NT2/D1 (cell line): Measurements from ENCODE around the gene UNC93A.

Experiments used
- DNase-seq: peaks from one replicate; pipeline ENCODE4 v3.0.0-alpha.2; 2011; ENCODE audit warnings: low read depth, low spot score
- H3K27me3 ChIP-seq: 2 replicates; pipeline ENCODE4 v1.6.0; 2011; ENCODE audit warnings: mild to moderate bottlenecking; ENCODE audit not compliant: insufficient read length, insufficient read depth
- H3K36me3 ChIP-seq: 2 replicates; pipeline ENCODE4 v1.6.1; 2011; ENCODE audit warnings: mild to moderate bottlenecking, low read length, mixed read lengths; ENCODE audit not compliant: insufficient read depth, insufficient read length
- H3K4me1 ChIP-seq: 2 replicates; pipeline ENCODE4 v1.5.1; 2011; ENCODE audit not compliant: insufficient read depth, insufficient read length
- H3K4me3 ChIP-seq: 2 replicates; pipeline ENCODE4 v1.5.1; 2011; ENCODE audit warnings: low read depth; ENCODE audit not compliant: insufficient read length
- H3K9ac ChIP-seq: 2 replicates; pipeline ENCODE4 v1.6.0; 2011; ENCODE audit warnings: low read depth; ENCODE audit not compliant: insufficient read length
- H3K9me3 ChIP-seq: 2 replicates; pipeline ENCODE4 v1.5.1; 2011; ENCODE audit warnings: mild to moderate bottlenecking, low read length; ENCODE audit not compliant: insufficient read depth
- SUZ12 ChIP-seq: IDR thresholded peaks from 2 replicates; pipeline ENCODE4 v1.6.1; 2011; ENCODE audit not compliant: insufficient read length, insufficient read depth; ENCODE audit errors: extremely low read depth
- YY1 ChIP-seq: IDR thresholded peaks from 2 replicates; pipeline ENCODE4 v1.6.1; 2011; ENCODE audit not compliant: insufficient read length, insufficient read depth
- ZNF274 ChIP-seq: IDR thresholded peaks from 2 replicates; pipeline ENCODE4 v1.6.1; 2011; ENCODE audit warnings: mild to moderate bottlenecking, low read depth, low read length

Gene UNC93A

DNA sequence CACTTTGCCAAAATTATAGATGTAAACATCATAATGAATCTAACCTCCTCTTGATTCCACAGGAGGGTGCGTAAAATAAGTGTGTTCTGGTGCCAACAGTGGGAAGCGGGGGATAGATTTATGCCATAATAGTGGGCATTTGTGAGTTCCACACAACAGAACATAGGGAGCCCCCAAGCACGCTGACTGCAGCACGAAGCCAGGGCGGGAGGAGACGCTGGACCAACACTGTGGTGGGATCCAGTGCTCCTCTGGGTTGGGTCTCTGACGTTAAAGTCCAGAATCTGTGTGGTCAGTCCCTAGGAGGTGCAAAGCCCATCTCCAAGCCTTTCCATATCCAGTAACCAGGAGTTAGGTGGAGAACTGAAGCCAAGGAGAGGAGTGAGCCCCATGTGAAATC is 32.0 kb downstream of the UNC93A start:
- H3K36me3 ChIP-seq: no peaks in the 10 kb centered on the region
- H3K9ac ChIP-seq: no peak overlapping the region
- H3K9me3 ChIP-seq: peaks cover 9% of the 10 kb centered on the region; the same call in 1 of the 2 replicates
- H3K27me3 ChIP-seq: no peaks in the 10 kb centered on the region
- TF ChIP-seq YY1 (no peak), SUZ12 (no peak), ZNF274 (no peak)
- H3K4me3 ChIP-seq: no peak overlapping the region
- DNase-seq: no peak
- no peaks in the 10 kb centered on the region for H3K4me1 ChIP-seq

DNA sequence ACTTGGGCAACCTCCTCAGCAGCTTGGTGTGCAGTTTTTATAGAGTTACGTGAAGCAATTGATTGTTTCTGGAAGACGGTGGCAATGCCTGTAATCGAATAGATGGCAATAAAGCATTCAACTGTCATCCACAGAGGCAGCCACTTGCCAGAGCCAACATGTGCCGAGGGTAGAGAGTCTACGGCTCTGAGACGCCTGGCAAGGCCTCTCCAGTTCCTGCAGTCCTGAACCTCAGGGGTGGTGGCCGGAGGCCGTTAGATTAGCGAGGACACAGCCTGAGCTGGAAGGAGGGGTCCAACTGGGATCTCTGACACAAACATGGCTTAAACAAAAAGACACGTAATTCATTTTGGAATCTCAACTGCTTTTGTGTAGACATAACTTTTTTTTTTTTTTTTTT is 33.0 kb downstream of the UNC93A start:
- H3K9ac ChIP-seq: no peak overlapping the region
- peaks cover 9% of the 10 kb centered on the region; the same call in 1 of the 2 replicates for H3K9me3 ChIP-seq
- H3K27me3 ChIP-seq: no peaks in the 10 kb centered on the region
- no peak overlapping the region for H3K4me3 ChIP-seq
- H3K36me3 ChIP-seq: no peaks in the 10 kb centered on the region
- H3K4me1 ChIP-seq: no peaks in the 10 kb centered on the region
- no peak for DNase-seq
- TF ChIP-seq SUZ12 (no peak), YY1 (no peak), ZNF274 (no peak)

DNA sequence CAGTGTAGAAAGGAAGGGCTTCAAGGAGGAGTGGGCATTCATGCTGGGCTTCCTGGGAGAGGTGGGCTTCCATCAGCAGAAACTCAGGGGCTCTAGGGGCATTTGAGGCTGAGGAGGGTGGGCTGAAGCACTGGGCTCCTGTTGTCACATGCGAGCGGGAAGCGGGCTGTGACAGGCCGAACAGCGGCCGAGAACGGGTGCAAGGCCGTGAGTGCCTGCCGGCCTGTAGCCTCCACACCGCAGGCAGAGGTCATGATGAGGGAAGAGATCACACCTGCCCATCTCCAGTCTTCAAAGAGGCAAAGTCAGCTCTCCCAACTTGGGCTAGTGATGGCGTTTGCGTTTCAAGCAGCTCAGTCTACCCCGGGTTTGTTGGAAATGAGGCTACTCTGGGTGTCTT is 34.7 kb downstream of the UNC93A start:
- H3K4me3 ChIP-seq: no peak overlapping the region
- TF ChIP-seq SUZ12: no peak
- TF ChIP-seq ZNF274: no peak
- H3K27me3 ChIP-seq: no peaks in the 10 kb centered on the region
- DNase-seq: no peak
- H3K4me1 ChIP-seq: no peaks in the 10 kb centered on the region
- no peaks in the 10 kb centered on the region for H3K36me3 ChIP-seq
- H3K9me3 ChIP-seq: peaks cover 9% of the 10 kb centered on the region; the same call in 1 of the 2 replicates
- H3K9ac ChIP-seq: no peak overlapping the region

DNA sequence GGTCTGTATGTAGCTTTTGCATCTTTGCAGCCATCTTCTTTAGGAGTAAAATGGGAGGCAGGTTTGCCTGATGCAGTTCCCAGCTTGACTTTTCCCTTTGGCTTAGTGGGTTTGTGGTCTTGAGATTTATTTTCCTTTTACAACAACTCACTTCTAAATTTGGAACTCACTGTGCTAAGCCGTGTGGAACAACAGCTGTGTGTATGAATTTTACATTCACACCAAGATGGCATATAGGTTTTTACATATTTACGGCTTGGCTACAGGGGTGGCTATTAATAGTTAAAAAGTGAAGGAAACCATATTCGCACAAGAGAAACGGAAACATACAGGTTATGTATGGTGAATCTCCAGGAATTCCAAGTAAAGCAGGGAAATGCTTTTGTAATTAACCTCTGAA is 36.3 kb downstream of the UNC93A start:
- Histone ChIP-seq H3K9ac (no peak overlapping the region), H3K9me3 (peaks cover 9% of the 10 kb centered on the region; the same call in 1 of the 2 replicates), H3K4me3 (no peak overlapping the region), H3K27me3 (no peaks in the 10 kb centered on the region), H3K36me3 (no peaks in the 10 kb centered on the region), H3K4me1 (no peaks in the 10 kb centered on the region)
- no peak for DNase-seq
- TF ChIP-seq ZNF274 (no peak), YY1 (no peak), SUZ12 (no peak)

DNA sequence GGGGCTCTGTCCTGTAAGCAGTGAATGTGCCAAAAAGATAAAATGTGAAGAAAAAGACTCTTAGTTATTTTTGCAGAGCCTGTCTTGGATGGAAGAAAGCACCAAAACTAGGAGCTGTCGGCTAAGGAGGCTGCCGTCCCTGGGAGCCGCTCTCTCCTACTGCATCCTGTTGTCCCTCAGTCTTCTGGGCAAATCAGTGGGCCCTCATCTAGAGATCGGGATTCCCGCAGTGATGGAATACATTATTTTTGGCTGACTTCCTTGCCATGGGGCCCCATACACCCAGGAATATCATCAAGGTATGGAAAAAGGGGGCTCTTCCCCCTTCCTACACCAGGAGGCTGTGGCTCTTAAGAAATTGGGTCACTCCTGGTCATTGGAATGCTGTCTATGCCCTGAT is 37.0 kb downstream of the UNC93A start:
- TF ChIP-seq SUZ12: no peak
- TF ChIP-seq YY1: no peak
- no peak overlapping the region for H3K9ac ChIP-seq
- no peaks in the 10 kb centered on the region for H3K36me3 ChIP-seq
- no peaks in the 10 kb centered on the region for H3K27me3 ChIP-seq
- DNase-seq: no peak
- H3K4me1 ChIP-seq: no peaks in the 10 kb centered on the region
- H3K9me3 ChIP-seq: peaks cover 9% of the 10 kb centered on the region; the same call in 1 of the 2 replicates
- H3K4me3 ChIP-seq: no peak overlapping the region

DNA sequence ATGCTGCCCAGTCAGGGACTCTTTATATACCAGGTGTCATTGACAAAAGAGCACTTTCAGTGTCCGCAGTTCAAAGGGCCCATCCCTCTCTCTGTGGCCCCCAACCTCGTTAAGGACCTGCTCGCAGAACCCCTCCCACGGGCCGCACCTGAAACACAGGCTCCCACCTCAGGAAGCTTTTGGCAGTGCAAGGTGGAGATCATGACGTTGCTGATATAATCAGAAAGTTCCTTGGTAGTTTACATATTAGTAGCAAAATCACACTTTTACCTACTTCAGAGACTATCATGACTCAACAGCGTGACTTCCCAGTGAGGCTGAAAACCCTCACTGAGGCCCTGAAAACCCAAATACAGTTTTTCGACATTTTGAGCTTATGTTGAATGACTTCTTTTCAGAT is 37.9 kb downstream of the UNC93A start:
- H3K27me3 ChIP-seq: no peaks in the 10 kb centered on the region
- TF ChIP-seq SUZ12 (no peak), YY1 (no peak), ZNF274 (no peak)
- H3K9ac ChIP-seq: no peak overlapping the region

DNA sequence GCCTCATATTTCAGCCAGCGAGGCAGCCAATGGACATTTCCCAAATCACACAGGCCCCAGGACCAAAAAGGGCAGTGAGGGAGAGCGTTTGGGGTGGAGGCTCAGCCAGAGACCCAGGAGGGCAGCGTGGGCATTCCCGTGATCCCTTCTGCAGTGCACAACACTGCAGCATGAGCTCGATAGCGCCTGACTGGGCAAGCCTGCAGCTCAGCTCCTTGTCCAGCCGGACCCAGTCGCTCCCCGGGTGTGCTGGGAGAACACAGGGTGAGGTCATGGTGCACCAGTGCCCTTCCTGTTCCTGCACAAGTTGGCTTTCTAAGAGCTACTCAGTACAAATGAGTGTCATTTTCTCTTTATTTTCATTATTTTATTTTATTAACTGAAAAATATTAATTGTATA is 39.6 kb downstream of the UNC93A start:
- TF ChIP-seq YY1 (no peak), SUZ12 (no peak), ZNF274 (no peak)
- Histone ChIP-seq H3K4me1 (no peaks in the 10 kb centered on the region), H3K4me3 (no peak overlapping the region), H3K9me3 (peaks cover 9% of the 10 kb centered on the region; the same call in 1 of the 2 replicates), H3K9ac (no peak overlapping the region), H3K27me3 (no peaks in the 10 kb centered on the region), H3K36me3 (no peaks in the 10 kb centered on the region)
- DNase-seq: no peak

More for the DNA sequence above, 37.9 kb downstream of the UNC93A start:
- Histone ChIP-seq H3K36me3 (no peaks in the 10 kb centered on the region), H3K9me3 (peaks cover 9% of the 10 kb centered on the region; the same call in 1 of the 2 replicates), H3K4me1 (no peaks in the 10 kb centered on the region), H3K4me3 (no peak overlapping the region)
- DNase-seq: no peak

DNA sequence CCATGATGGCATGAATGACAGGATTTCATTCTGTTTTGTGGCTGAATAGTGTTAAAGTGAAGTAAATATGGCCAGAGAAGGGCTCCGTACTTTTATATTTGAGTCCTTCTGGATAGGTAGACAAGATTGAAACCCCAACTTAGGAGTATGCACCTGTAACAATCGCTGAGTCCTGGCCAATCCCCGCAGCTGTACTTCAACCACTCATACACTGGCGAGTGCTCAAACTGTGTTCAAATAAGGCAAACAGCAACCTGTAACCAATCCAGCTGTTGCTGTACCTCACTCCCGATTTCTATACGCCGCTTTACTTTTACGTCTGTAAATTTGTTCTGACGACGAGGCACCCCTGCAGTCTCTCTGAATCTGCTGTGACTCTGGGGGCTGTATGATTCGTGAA is 40.5 kb downstream of the UNC93A start:
- H3K4me1 ChIP-seq: no peaks in the 10 kb centered on the region
- TF ChIP-seq SUZ12: no peak
- TF ChIP-seq ZNF274: no peak
- TF ChIP-seq YY1: no peak
- H3K9me3 ChIP-seq: peaks cover 9% of the 10 kb centered on the region; the same call in 1 of the 2 replicates
- no peak overlapping the region for H3K4me3 ChIP-seq
- no peak overlapping the region for H3K9ac ChIP-seq
- H3K27me3 ChIP-seq: no peaks in the 10 kb centered on the region
- no peak for DNase-seq
- no peaks in the 10 kb centered on the region for H3K36me3 ChIP-seq
